H9 (cell line): ENCODE results near the gene SMU1. TPM values are rescaled to one million over a fixed set of nuclear protein-coding genes. Genes with fewer than 3 reads are reported as not detected.

Source experiments
- DNase-seq: peaks from one replicate; pipeline ENCODE4 v3.0.0-alpha.2; 2017
- H2AFZ ChIP-seq: one replicate; pipeline ENCODE4 v1.6.1; 2013; ENCODE audit warnings: mild to moderate bottlenecking, low read length, control low read depth, moderate library complexity
- H2AK5ac ChIP-seq: 2 replicates; pipeline ENCODE4 v1.6.1; 2013; ENCODE audit warnings: low read length, control low read depth, mixed read lengths; ENCODE audit not compliant: insufficient read length
- H2BK120ac ChIP-seq: one replicate; pipeline ENCODE4 v1.6.1; 2013; ENCODE audit warnings: low read depth, mild to moderate bottlenecking, low read length, control low read depth, inconsistent platforms; ENCODE audit not compliant: poor library complexity, severe bottlenecking
- H2BK12ac ChIP-seq: 2 replicates; pipeline ENCODE4 v1.6.1; 2013; ENCODE audit warnings: low read length, control low read depth, mixed read lengths, low read depth; ENCODE audit not compliant: insufficient read length
- H2BK15ac ChIP-seq: 2 replicates; pipeline ENCODE4 v1.6.1; 2013; ENCODE audit warnings: low read depth, low read length, control low read depth
- H2BK20ac ChIP-seq: one replicate; pipeline ENCODE4 v1.6.1; 2013; ENCODE audit warnings: low read depth, mild to moderate bottlenecking, low read length, control low read depth, inconsistent platforms; ENCODE audit not compliant: poor library complexity, severe bottlenecking
- H2BK5ac ChIP-seq: 2 replicates; pipeline ENCODE4 v1.6.1; 2013; ENCODE audit warnings: low read length, control low read depth, mixed read lengths; ENCODE audit not compliant: insufficient read length
- H3K14ac ChIP-seq: 2 replicates; pipeline ENCODE4 v1.6.1; 2013; ENCODE audit warnings: low read length, control low read depth; ENCODE audit not compliant: insufficient read depth
- H3K18ac ChIP-seq: 2 replicates; pipeline ENCODE4 v1.6.1; 2013; ENCODE audit warnings: low read depth, mild to moderate bottlenecking, mixed read lengths, low read length, control low read depth; ENCODE audit not compliant: insufficient read length
- H3K23ac ChIP-seq: 2 replicates; pipeline ENCODE4 v1.6.1; 2013; ENCODE audit warnings: low read length, control low read depth, mixed read lengths, low read depth; ENCODE audit not compliant: insufficient read length
- H3K23me2 ChIP-seq: 2 replicates; pipeline ENCODE4 v1.6.1; 2013; ENCODE audit warnings: low read depth, mild to moderate bottlenecking, mixed read lengths, low read length, control low read depth; ENCODE audit not compliant: insufficient read length, poor library complexity, severe bottlenecking
- H3K27ac ChIP-seq: 2 replicates; pipeline ENCODE4 v1.5.1; 2013; ENCODE audit warnings: low read length, control low read depth, mixed read lengths, low read depth; ENCODE audit not compliant: insufficient read length
- H3K27me3 ChIP-seq: 2 replicates; pipeline ENCODE4 v1.6.1; 2013; ENCODE audit warnings: low read length, control low read depth, inconsistent platforms; ENCODE audit not compliant: insufficient read depth
- H3K4ac ChIP-seq: 2 replicates; pipeline ENCODE4 v1.6.1; 2013; ENCODE audit warnings: low read depth, mild to moderate bottlenecking, control low read depth, inconsistent platforms, low read length, moderate library complexity
- H3K4me1 ChIP-seq: 2 replicates; pipeline ENCODE4 v1.6.1; 2013; ENCODE audit warnings: low read length, control low read depth, inconsistent platforms; ENCODE audit not compliant: insufficient read depth
- H3K4me2 ChIP-seq: 2 replicates; pipeline ENCODE4 v1.6.1; 2013; ENCODE audit warnings: low read length, control low read depth, mixed read lengths; ENCODE audit not compliant: insufficient read length, insufficient read depth
- H3K56ac ChIP-seq: 2 replicates; pipeline ENCODE4 v1.6.1; 2013; ENCODE audit warnings: low read depth, mild to moderate bottlenecking, mixed read lengths, low read length, control low read depth; ENCODE audit not compliant: insufficient read length
- H3K79me1 ChIP-seq: 2 replicates; pipeline ENCODE4 v1.6.1; 2013; ENCODE audit warnings: low read depth, mild to moderate bottlenecking, moderate library complexity, low read length, control low read depth, inconsistent platforms; ENCODE audit not compliant: insufficient read depth, poor library complexity, severe bottlenecking
- H3K79me2 ChIP-seq: 2 replicates; pipeline ENCODE4 v1.6.1; 2013; ENCODE audit warnings: low read length, control low read depth, inconsistent platforms; ENCODE audit not compliant: insufficient read depth
- H3K9ac ChIP-seq: 2 replicates; pipeline ENCODE4 v1.6.1; 2013; ENCODE audit warnings: low read length, control low read depth, mixed read lengths; ENCODE audit not compliant: insufficient read length; ENCODE audit errors: extremely low read depth
- H3K9me3 ChIP-seq: one replicate; pipeline ENCODE4 v1.6.1; 2013; ENCODE audit warnings: low read depth, low read length, inconsistent platforms; ENCODE audit not compliant: control insufficient read depth
- H3T11ph ChIP-seq: one replicate; pipeline ENCODE4 v1.6.1; 2013; ENCODE audit warnings: mild to moderate bottlenecking, low read length, control low read depth, inconsistent platforms
- H4K20me1 ChIP-seq: one replicate; pipeline ENCODE4 v1.6.1; 2013; ENCODE audit not compliant: control insufficient read depth, insufficient read length, insufficient read depth
- H4K5ac ChIP-seq: 2 replicates; pipeline ENCODE4 v1.6.1; 2013; ENCODE audit warnings: low read depth, mild to moderate bottlenecking, mixed read lengths, low read length, control low read depth; ENCODE audit not compliant: insufficient read length
- H4K8ac ChIP-seq: replicated peaks from 2 replicates; pipeline ENCODE4 v1.6.1; 2013; ENCODE audit warnings: low read length, control low read depth, mixed read lengths, low read depth; ENCODE audit not compliant: insufficient read length
- H4K91ac ChIP-seq: 2 replicates; pipeline ENCODE4 v1.6.1; 2013; ENCODE audit warnings: low read depth, mild to moderate bottlenecking, moderate library complexity, mixed read lengths, low read length, control low read depth; ENCODE audit not compliant: insufficient read length
- H3K27ac Mint-ChIP-seq, 3 experiments: 2 replicates in 2 of 3; 3 replicates in 1 of 3; pipeline ENCODE4 v1.8.0; 2020 to 2021; ENCODE audit warnings: mixed read lengths in 3 of 3, mild to moderate bottlenecking in 1 of 3, moderate library complexity in 1 of 3
- H3K27me3 Mint-ChIP-seq: 2 replicates; pipeline ENCODE4 v1.8.0; 2021; ENCODE audit warnings: low read depth, mild to moderate bottlenecking, moderate library complexity, mixed read lengths
- H3K36me3 Mint-ChIP-seq, 3 experiments: 2 replicates in 2 of 3; 3 replicates in 1 of 3; pipeline ENCODE4 v1.8.0; 2020 to 2021; ENCODE audit warnings: low read depth in 3 of 3, mixed read lengths in 3 of 3; ENCODE audit not compliant: insufficient read depth in 1 of 3
- H3K4me1 Mint-ChIP-seq, 2 experiments: 2 replicates each; pipeline ENCODE4 v1.8.0; 2020; ENCODE audit warnings: mixed read lengths in 2 of 2
- H3K4me3 Mint-ChIP-seq, 2 experiments: 2 replicates in 1 of 2; 3 replicates in 1 of 2; pipeline ENCODE4 v1.8.0; 2020 to 2021; ENCODE audit warnings: mild to moderate bottlenecking in 2 of 2, mixed read lengths in 2 of 2, moderate library complexity in 1 of 2
- H3K9me3 Mint-ChIP-seq, 2 experiments: 2 replicates in 1 of 2; 3 replicates in 1 of 2; pipeline ENCODE4 v1.8.0; 2020; ENCODE audit warnings: mild to moderate bottlenecking in 2 of 2, mixed read lengths in 2 of 2, moderate library complexity in 1 of 2
- WGBS: extraction: QIAGEN DNeasy Blood & Tissue Kit; methylation state at CpG from one replicate; pipeline ENCODE4 v1.1.7; 2013; ENCODE audit warnings: missing lambda C conversion rate, low lambda C conversion rate, mixed read lengths; ENCODE audit not compliant: insufficient read length; ENCODE audit errors: extremely low coverage; 5-methylcytosine and 5-hydroxymethylcytosine counted together
- total RNA-seq: library from RNA; stranded (reverse); gene quantifications from 2 replicates; pipeline ENCODE4 v1.2.1, GENCODE V29; 2021
- TF ChIP-seq, protein P1 (sequence below): fragments of 200-600 bp; sonication (generic); conservative IDR thresholded peaks from 3 replicates; pipeline ENCODE4 v1.8.0; 2021; ENCODE audit warnings: antibody characterized with exemption, mild to moderate bottlenecking

SMU1 gene
- total RNA-seq, 1 experiment from 2014 or later, result 26.9 TPM

DNA sequence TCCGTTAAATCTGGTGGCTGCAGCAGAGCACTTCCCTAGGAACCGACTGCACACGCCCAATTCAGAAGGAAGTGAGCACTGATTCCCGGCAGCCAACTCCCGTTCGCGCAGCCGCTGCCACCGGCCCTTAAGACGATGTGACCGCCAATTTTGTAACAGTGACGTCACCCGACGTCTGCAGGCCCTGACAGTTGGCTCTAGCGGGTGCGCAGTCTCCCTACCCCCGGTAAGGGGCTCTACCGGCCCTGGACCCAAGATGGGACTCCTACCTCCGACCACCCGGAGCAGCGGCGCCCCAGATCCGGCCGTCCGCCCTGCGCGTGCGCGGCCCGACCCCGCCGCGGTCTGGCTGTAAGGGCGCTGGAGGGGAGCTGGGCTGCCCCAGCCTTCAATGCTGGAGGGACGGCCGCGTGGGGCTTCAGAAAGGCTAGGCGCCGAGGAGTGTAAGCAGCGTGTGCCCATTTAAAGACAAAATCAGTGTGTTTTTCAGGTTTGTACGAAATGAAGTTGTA, 32.3 kb downstream of the SMU1 start:
- H2BK20ac ChIP-seq, result no peak overlapping the region
- Mint-ChIP-seq H3K4me1 (peaks cover 17 to 19% of the 10 kb centered on the region in 2 experiments), H3K36me3 (peaks cover 9 to 41% (median 28%) of the 10 kb centered on the region in 3 experiments; a peak in 6 of 7 replicates), H3K4me3 (peak overlapping the region; percentile 70 to 83), H3K27ac (peak overlapping the region in 2 of 3 experiments; percentile 83 to 94; a peak in 4 of 7 replicates), H3K9me3 (no peaks in the 10 kb centered on the region), H3K27me3 (no peaks in the 10 kb centered on the region)
- no peak overlapping the region for H2BK5ac ChIP-seq
- peak overlapping the region; percentile 64 for H3K4me2 ChIP-seq
- H3K18ac ChIP-seq, result no peak overlapping the region
- no peaks in the 10 kb centered on the region for H3K9me3 ChIP-seq
- no peak overlapping the region for H2AK5ac ChIP-seq
- no peak overlapping the region for H2BK12ac ChIP-seq
- TF ChIP-seq, protein P1, sequence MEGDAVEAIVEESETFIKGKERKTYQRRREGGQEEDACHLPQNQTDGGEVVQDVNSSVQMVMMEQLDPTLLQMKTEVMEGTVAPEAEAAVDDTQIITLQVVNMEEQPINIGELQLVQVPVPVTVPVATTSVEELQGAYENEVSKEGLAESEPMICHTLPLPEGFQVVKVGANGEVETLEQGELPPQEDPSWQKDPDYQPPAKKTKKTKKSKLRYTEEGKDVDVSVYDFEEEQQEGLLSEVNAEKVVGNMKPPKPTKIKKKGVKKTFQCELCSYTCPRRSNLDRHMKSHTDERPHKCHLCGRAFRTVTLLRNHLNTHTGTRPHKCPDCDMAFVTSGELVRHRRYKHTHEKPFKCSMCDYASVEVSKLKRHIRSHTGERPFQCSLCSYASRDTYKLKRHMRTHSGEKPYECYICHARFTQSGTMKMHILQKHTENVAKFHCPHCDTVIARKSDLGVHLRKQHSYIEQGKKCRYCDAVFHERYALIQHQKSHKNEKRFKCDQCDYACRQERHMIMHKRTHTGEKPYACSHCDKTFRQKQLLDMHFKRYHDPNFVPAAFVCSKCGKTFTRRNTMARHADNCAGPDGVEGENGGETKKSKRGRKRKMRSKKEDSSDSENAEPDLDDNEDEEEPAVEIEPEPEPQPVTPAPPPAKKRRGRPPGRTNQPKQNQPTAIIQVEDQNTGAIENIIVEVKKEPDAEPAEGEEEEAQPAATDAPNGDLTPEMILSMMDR, result no peak
- peaks cover 7% of the 10 kb centered on the region for H3K23me2 ChIP-seq
- peak; percentile 84 for DNase-seq
- H4K5ac ChIP-seq, result no peak overlapping the region
- no peaks in the 10 kb centered on the region for H4K20me1 ChIP-seq
- H3K14ac ChIP-seq, result no peak overlapping the region
- H3K27me3 ChIP-seq, result no peaks in the 10 kb centered on the region
- H3K79me2 ChIP-seq, result no peaks in the 10 kb centered on the region
- H2BK120ac ChIP-seq, result no peak overlapping the region
- WGBS, result no CpG with 5 or more reads among the region's 41 CpGs
- 0 out of 2 replicates have a peak, but pooled peaks cover 3% of the 10 kb centered on the region for H3K4me1 ChIP-seq
- no peak overlapping the region for H3K4ac ChIP-seq
- no peak overlapping the region for H2AFZ ChIP-seq
- H3K56ac ChIP-seq, result no peak overlapping the region
- no peak overlapping the region for H3K9ac ChIP-seq
- no peak overlapping the region for H2BK15ac ChIP-seq
- H3K79me1 ChIP-seq, result no peaks in the 10 kb centered on the region
- no peak overlapping the region for H3T11ph ChIP-seq
- H4K8ac ChIP-seq, result no peak overlapping the region
- H4K91ac ChIP-seq, result no peak overlapping the region
- H3K27ac ChIP-seq, result no peak overlapping the region
- H3K23ac ChIP-seq, result no peak overlapping the region
